Hepatocyte (in vitro differentiated cells): ENCODE data around the gene ITPRID2. TPM values are rescaled to one million over a fixed set of nuclear protein-coding genes. Genes with fewer than 3 reads are reported as not detected.

Experiments used
- DNase-seq: peaks from one replicate; pipeline ENCODE4 v3.0.0-alpha.2; 2016; ENCODE audit warnings: low spot score
- H2AFZ ChIP-seq: fragments of 200-600 bp; sonication (generic); 2 replicates; pipeline ENCODE4 v1.6.0; 2016; ENCODE audit warnings: antibody characterized with exemption, mild to moderate bottlenecking
- H3K27ac ChIP-seq: fragments of 200-600 bp; sonication (generic); 2 replicates; pipeline ENCODE4 v1.5.1; 2016; ENCODE audit warnings: mild to moderate bottlenecking
- H3K27me3 ChIP-seq: fragments of 200-600 bp; sonication (generic); 2 replicates; pipeline ENCODE4 v1.6.1; 2016
- H3K36me3 ChIP-seq: fragments of 200-600 bp; sonication (generic); replicated peaks from 2 replicates; pipeline ENCODE4 v1.5.1; 2016; ENCODE audit warnings: low read depth; ENCODE audit not compliant: insufficient read depth
- H3K4me1 ChIP-seq: fragments of 200-600 bp; sonication (generic); 2 replicates; pipeline ENCODE4 v1.5.1; 2016; ENCODE audit warnings: mild to moderate bottlenecking, moderate library complexity; ENCODE audit not compliant: insufficient read depth
- H3K4me2 ChIP-seq: fragments of 200-600 bp; sonication (generic); 2 replicates; pipeline ENCODE4 v1.6.0; 2016
- H3K4me3 ChIP-seq: fragments of 200-600 bp; sonication (generic); 2 replicates; pipeline ENCODE4 v1.5.1; 2016; ENCODE audit warnings: mild to moderate bottlenecking
- H3K79me2 ChIP-seq: fragments of 200-600 bp; sonication (generic); 2 replicates; pipeline ENCODE4 v1.6.0; 2017; ENCODE audit warnings: mild to moderate bottlenecking
- H3K9me2 ChIP-seq: fragments of 200-600 bp; sonication (generic); replicated peaks from 2 replicates; pipeline ENCODE4 v1.6.0; 2017; ENCODE audit warnings: mild to moderate bottlenecking; ENCODE audit not compliant: insufficient read depth
- H3K9me3 ChIP-seq: fragments of 200-600 bp; sonication (generic); 2 replicates; pipeline ENCODE4 v1.5.1; 2016; ENCODE audit warnings: low read depth, mild to moderate bottlenecking
- H4K20me1 ChIP-seq: fragments of 200-600 bp; sonication (generic); 2 replicates; pipeline ENCODE4 v1.6.0; 2016; ENCODE audit warnings: mild to moderate bottlenecking; ENCODE audit not compliant: insufficient read depth, poor library complexity, severe bottlenecking
- CTCF ChIP-seq: fragments of 200-600 bp; sonication (generic); IDR thresholded peaks from 2 replicates; pipeline ENCODE4 v1.5.1; 2016; ENCODE audit warnings: antibody characterized with exemption, mild to moderate bottlenecking; ENCODE audit not compliant: poor library complexity
- EZH2 ChIP-seq: fragments of 200-600 bp; sonication (generic); IDR thresholded peaks from 2 replicates; pipeline ENCODE4 v1.6.1; 2016; ENCODE audit warnings: antibody characterized with exemption, mild to moderate bottlenecking, borderline replicate concordance
- EZH2phosphoT487 ChIP-seq: fragments of 200-600 bp; sonication (generic); IDR thresholded peaks from one replicate; pipeline ENCODE4 v1.6.1; 2018; ENCODE audit warnings: antibody characterized with exemption, mild to moderate bottlenecking, low read depth, moderate library complexity; ENCODE audit not compliant: unreplicated experiment, severe bottlenecking
- WGBS: methylation state at CpG from one replicate; pipeline ENCODE4 v1.1.6; 2016; ENCODE audit warnings: low lambda C conversion rate; ENCODE audit errors: missing lambda C conversion rate; 5-methylcytosine and 5-hydroxymethylcytosine counted together
- polyA plus RNA-seq: library from polyadenylated mRNA; unstranded; fragments of >200 nt; fragmentation: Nextera tagmentation; extraction: Ambion mirVana; gene quantifications from 2 replicates; pipeline ENCODE4 v1.2.1, GENCODE V29; 2016
- total RNA-seq: library from RNA; depleted of rRNA; stranded (reverse); fragments of >200 nt; gene quantifications from 2 replicates; pipeline ENCODE4 v1.2.3, GENCODE V29; 2014

ITPRID2 gene
- total and polyA plus RNA-seq, 2 experiments from 2014 or later: 52.5 to 183 TPM

DNA sequence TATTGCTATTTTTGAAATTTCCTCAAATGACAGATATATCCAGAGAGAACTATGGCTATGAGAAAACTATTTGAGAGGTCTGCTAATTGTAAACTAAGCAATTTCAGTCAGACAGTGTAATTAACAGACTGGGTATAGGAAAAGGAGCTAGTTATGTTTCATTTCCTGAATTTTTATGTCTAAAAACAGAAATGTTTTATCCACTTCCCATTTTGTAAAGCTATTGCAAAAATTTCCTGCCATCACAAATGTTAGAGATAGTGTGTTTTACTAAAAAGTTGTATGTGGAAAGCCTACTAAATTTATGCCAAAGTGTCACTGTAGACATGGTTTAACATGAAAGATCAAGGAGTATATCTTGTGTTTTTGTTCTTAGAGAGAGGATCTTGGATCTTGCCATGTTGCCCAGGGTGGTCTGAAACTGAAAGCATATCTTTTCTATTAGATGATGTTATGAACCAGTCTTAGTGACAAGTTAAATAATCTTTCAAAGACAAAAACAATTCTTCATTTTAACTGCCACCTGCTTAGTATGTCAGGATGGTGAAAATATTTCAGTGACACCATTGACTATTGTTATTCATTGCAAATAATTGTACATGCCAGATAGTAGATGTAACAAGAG is 40.5 kb upstream of the ITPRID2 start:
- H3K36me3 ChIP-seq: no peaks in the 10 kb centered on the region
- H3K9me3 ChIP-seq: no peaks in the 10 kb centered on the region
- H3K79me2 ChIP-seq: no peaks in the 10 kb centered on the region
- no peak overlapping the region for H3K4me2 ChIP-seq
- DNase-seq: no peak
- H4K20me1 ChIP-seq: no peaks in the 10 kb centered on the region
- no peak for TF ChIP-seq EZH2phosphoT487
- no peak for TF ChIP-seq EZH2
- TF ChIP-seq CTCF: no peak
- no peaks in the 10 kb centered on the region for H3K9me2 ChIP-seq
- H3K4me3 ChIP-seq: no peak overlapping the region
- no peak overlapping the region for H3K27ac ChIP-seq
- no peak overlapping the region for H2AFZ ChIP-seq
- H3K27me3 ChIP-seq: no peaks in the 10 kb centered on the region
- peaks cover 4% of the 10 kb centered on the region for H3K4me1 ChIP-seq

DNA sequence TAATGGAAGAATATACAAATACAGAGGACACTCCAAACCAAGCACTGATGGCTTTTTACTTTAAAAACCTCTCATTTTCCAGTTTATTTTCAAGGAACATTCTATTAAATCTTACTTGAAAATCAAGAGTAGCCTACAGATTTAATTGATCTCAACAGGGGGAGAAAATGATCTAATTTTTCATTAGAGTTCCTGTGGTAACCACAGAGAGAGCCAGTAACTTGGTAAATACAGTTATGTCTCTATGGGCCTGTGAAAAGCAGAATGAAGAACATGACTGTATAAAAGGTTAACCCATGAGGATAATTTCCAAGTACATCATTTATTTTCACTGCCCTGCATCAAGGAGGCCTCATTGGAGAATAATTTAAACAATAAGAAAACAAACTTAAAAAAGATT is 39.8 kb upstream of the ITPRID2 start:
- peaks cover 4% of the 10 kb centered on the region for H3K4me1 ChIP-seq
- H3K27ac ChIP-seq: no peak overlapping the region

GRCh38 chr2:181853696-181854095 is 37.8 kb upstream of the ITPRID2 start:
- no peaks in the 10 kb centered on the region for H3K9me3 ChIP-seq
- H3K27ac ChIP-seq: no peak overlapping the region
- no peak for DNase-seq
- H3K9me2 ChIP-seq: no peaks in the 10 kb centered on the region
- no peaks in the 10 kb centered on the region for H4K20me1 ChIP-seq
- H2AFZ ChIP-seq: no peak overlapping the region
- no peaks in the 10 kb centered on the region for H3K27me3 ChIP-seq
- no peaks in the 10 kb centered on the region for H3K36me3 ChIP-seq
- TF ChIP-seq EZH2: no peak
- TF ChIP-seq CTCF: no peak
- TF ChIP-seq EZH2phosphoT487: no peak
- H3K4me1 ChIP-seq: no peaks in the 10 kb centered on the region
- H3K4me2 ChIP-seq: no peak overlapping the region
- H3K79me2 ChIP-seq: no peaks in the 10 kb centered on the region
- H3K4me3 ChIP-seq: no peak overlapping the region

More for the DNA sequence above, 39.8 kb upstream of the ITPRID2 start:
- Histone ChIP-seq H3K79me2 (no peaks in the 10 kb centered on the region), H3K36me3 (no peaks in the 10 kb centered on the region), H3K4me3 (no peak overlapping the region), H3K9me2 (no peaks in the 10 kb centered on the region), H3K9me3 (no peaks in the 10 kb centered on the region), H3K4me2 (no peak overlapping the region), H4K20me1 (no peaks in the 10 kb centered on the region), H2AFZ (no peak overlapping the region), H3K27me3 (no peaks in the 10 kb centered on the region)
- TF ChIP-seq EZH2phosphoT487: no peak
- no peak for TF ChIP-seq EZH2
- no peak for TF ChIP-seq CTCF
- no peak for DNase-seq

DNA sequence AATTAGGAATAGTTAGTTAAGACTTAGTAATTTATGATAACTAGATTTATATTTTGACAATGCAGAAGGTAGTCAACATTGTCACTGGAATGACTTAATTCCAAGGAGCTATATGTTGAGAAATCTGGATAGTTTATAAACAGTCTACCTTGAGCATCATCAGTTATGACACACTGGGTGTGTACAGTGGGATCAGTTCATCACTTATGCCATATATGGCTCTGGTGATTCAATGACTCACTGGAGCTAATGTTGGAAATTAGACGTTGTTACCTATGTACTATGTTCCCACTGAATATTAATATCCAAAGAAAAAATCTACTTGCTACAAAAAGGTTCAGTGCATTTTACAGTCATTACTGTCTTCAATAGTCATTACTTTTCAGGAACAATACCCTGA is 34.0 kb upstream of the ITPRID2 start:
- Histone ChIP-seq H3K36me3 (no peaks in the 10 kb centered on the region), H3K79me2 (no peaks in the 10 kb centered on the region)
- 85% methylated on average over 1 of the region's 1 CpG for WGBS

More for the DNA sequence above, 34.0 kb upstream of the ITPRID2 start:
- no peak for TF ChIP-seq EZH2
- TF ChIP-seq CTCF: no peak
- no peak for TF ChIP-seq EZH2phosphoT487
- Histone ChIP-seq H3K27me3 (no peaks in the 10 kb centered on the region), H3K9me2 (no peaks in the 10 kb centered on the region), H3K4me1 (no peaks in the 10 kb centered on the region), H3K9me3 (no peaks in the 10 kb centered on the region), H4K20me1 (no peaks in the 10 kb centered on the region), H2AFZ (no peak overlapping the region), H3K4me3 (no peak overlapping the region), H3K27ac (no peak overlapping the region), H3K4me2 (no peak overlapping the region)
- no peak for DNase-seq
